NCI-H2107 treated with DMSO at 0.1 percent for 48 hours (cell line): Measurements from ENCODE around the gene SNRPA.
"Not testable (repeated sequence)": the region's sequence is repeated elsewhere in the genome, so short reads cannot be mapped to it uniquely, and the experiment has no call there.

ENCODE experiments used
- DNase-seq: peaks from one replicate; lab custom pipeline; 2025; ENCODE audit not compliant: unreplicated experiment; lab: John Stamatoyannopoulos, UW

SNRPA gene

DNA sequence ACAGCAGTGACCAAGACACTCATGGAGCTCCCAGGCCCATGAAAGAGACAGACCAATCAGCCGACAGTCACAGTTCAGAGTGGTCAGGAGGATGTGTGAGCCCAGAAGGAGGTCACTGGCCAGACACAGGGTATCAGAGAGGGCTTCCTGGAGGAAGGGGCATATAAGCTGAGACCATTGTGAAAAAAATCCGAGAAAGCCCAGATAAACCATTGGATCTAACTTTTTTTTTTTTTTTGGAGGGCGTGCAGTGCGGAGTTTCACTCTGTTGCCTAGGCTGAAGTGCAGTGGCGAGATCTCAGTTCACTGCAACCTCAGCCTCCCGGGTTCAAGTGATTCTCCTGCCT is 29.9 kb upstream of the SNRPA start:
- DNase-seq: no peak

DNA sequence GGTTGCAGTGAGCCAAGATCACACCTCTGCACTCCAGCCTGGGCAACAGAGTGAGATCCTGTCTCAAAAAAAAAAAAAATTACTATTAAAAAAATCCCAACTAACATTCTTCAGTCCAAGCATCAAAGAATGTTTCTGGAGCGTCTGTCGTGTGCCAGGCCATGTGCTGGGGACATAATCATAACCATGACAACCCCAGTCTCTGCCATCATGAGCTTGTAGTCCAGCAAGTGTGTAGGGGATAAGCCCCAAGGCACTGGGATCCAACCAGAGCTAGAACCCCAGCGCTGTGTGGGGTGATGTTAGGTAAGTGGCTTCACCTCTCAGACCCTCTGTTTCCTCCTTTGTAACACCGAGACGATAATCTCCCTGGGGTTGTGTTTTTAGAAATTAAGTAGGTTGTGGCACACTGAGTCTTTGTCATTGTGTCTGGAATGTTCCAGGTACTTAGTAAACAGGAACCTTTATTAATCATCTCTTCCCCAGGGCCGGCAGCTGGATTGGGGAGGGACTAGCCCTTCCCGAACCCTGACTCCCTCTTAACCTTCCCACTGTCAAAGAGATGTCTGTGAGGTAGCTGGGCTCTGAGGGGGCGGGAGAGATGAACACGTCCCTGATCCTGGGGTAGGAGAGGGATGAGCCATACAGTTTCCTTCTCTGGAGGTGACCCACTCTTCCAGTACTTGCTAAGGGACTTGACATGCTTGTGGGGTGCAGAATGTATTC is 28.9 kb upstream of the SNRPA start:
- no peak for DNase-seq

- DNase-seq: no peak
These were observed 27.2 kb upstream of the SNRPA start for GRCh38 chr19:40723661-40724254.

DNA sequence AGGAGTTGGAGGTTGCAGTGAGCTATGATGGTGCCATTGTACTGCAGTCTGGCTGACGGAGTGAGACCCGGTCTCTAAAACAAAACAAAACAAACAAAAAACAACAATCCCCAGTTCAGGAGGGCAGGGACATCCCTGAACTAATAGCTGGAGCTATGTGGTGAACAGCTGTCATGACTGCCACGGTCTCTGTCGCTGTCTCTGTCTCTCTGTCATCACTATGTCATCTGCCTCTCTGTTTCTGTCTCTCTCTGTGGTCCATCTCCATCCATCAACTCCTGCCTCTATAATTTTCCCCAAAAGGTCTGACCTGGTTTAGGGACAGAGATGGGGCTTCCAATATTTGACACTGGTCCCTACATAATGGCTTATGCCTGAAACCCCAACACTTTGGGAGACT is 26.7 kb upstream of the SNRPA start:
- no peak for DNase-seq

- DNase-seq: no peak
These were observed 26.1 kb upstream of the SNRPA start for GRCh38 chr19:40724855-40725254.

DNA sequence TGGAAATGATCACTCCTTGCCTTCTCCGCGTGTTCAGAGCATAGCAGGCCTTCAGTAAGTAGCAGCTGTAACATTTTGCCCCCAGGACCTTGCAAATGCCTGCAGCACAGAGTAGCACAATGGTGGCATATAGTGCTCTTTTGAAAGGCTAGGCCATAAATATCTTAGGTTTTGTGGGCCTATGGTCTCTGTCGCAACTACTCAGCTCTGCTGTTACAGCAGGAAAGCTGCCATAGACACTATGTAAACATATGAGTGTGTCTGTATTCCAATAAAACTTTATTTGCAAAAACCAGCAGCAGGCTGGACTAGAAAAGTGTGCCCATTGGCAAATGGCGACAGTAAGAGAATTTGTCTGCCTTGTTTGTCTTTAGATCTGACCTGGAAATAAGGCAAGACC is 24.7 kb upstream of the SNRPA start:
- no peak for DNase-seq

DNA sequence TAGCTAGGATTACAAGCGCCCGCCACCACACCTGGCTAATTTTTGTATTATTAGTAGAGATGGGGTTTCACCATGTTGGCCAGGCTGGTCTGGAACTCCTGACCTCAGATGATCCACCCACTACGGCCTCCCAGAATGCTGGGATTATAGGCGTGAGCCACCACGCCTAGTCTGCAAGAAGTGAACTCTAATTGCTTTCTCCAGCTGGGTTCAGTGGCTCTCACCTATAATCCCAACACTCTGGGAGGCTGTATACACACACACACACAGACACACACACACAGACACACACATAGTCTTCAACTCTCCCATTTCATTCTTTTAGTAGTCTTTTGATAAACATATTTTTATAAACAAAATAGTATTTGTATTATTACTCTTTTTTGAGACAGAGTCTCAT is 20.9 kb upstream of the SNRPA start:
- DNase-seq: not testable (repeated sequence)

- DNase-seq: not testable (repeated sequence)
These were observed 18.7 kb upstream of the SNRPA start for GRCh38 chr19:40732304-40732703.

DNA sequence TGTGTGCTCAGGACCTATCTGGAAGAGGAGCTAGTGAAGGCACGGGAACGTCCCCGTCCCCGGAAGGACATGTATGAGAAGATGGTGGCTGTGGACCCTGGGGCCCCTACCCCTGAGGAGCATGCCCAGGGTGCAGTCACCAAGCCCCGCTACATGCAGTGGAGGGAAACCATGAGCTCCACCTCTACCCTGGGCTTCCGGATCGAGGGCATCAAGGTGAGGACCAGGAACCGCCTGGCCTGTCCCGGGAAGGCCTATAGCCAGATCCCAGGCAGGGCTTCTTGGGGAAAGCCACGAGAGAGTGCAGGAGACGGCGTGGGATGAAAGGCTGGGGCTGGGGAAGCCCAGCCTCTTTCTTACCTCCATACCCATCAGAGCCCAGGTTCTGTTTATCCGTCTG is 17.9 kb upstream of the SNRPA start:
- no peak for DNase-seq

GRCh38 chr19:40735013-40735771 is 15.8 kb upstream of the SNRPA start:
- no peak for DNase-seq

DNA sequence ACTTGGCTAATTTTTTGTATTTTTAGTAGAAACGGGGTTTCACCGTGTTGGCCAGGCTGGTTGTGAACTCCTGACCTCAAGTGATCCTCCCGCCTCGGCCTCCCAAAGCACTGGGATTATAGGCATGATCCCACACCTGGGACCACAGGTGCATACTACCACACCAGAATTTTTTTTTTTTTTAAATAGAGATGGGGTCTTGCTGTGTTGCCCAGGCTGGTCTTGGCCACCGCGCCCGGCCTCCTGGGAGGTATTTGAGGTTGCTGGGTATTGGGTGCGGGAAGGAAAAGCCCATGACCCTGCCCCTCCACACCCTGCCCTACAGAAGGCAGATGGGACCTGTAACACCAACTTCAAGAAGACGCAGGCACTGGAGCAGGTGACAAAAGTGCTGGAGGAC is 14.3 kb upstream of the SNRPA start:
- DNase-seq: no peak

GRCh38 chr19:40737102-40737644 is 13.8 kb upstream of the SNRPA start:
- DNase-seq: no peak

GRCh38 chr19:40739030-40739839 is 11.8 kb upstream of the SNRPA start:
- no peak for DNase-seq

GRCh38 chr19:40739871-40740703 is 10.9 kb upstream of the SNRPA start:
- no peak for DNase-seq

- DNase-seq: no peak
These were observed 10.3 kb upstream of the SNRPA start for GRCh38 chr19:40740747-40741146.

DNA sequence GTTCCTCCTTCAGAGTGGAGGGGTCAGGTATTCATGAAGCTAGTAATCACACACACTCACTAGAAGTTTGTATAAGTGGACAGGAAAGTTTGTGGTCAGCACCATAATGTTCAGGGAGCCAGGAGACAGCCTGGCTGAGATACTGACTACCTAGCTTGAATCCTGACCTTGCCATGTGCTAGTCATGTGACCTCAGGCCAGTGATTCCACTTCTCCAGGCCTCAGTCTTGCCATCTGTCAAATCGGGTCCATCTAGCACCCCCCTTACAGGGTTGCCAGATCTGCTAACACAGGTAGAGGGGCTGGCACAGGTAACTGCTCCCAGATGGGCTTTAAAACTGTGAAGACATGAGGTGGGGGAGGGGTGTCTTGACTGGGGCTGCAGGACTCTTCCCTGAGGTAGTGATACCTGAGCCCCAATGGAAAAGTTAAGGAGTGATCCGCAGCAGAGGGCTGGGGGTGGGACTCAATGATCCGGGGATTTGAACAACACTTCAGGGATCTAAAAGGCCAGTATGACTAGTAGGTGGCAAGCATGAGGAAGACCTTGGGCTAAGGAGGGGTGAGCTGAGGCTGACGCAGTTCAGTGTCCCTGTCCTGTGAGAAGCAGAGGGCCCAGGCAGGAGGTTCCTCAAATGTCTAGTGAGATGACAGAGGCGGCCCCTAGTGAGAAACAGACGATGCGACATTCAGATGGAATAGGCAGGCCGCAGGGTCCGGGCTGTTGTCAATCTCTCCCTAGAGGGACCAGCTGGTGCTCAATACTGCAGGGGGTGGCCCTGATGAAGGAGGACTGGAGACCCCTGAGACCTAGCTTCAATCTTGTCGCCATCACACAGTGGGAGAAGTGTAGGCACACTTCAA is 9.2 kb upstream of the SNRPA start:
- DNase-seq: no peak

- no peak for DNase-seq
These were observed 8.5 kb upstream of the SNRPA start for GRCh38 chr19:40742477-40742876.

DNA sequence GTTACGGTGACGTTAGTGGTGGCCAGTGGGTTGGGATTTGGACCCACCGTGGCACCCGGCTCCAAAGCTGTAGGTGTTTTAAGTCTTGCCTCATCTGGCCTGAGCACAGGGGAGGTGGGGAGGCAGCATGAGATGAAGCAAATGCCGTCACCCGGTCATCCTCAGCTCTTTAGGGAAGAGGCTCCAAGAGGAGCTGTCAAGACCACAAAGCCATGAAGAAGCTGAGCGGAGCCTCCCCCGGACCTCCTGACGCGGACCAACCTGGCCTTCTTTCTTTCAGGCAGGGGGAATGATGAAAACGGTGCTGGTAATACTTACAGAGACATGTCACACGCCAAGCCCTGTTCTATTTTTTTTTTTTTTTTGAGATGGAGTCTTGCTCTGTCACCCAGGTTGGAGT is 8.1 kb upstream of the SNRPA start:
- no peak for DNase-seq

- DNase-seq: no peak
These were observed 7.1 kb upstream of the SNRPA start for GRCh38 chr19:40743926-40744325.
